MM.1S (cell line): ENCODE measurements around the gene PTH1R.
A peak's percentile ranks its signal among the peaks of the same experiment; 100 is the strongest.

Experiments used
- DNase-seq: peaks from one replicate; pipeline ENCODE4 v3.0.0-alpha.2; 2015
- H2AFZ ChIP-seq: fragments of 300-600 bp; sonication (generic); 2 replicates; pipeline ENCODE4 v1.6.0; 2016; ENCODE audit warnings: antibody characterized with exemption, low read length
- H3F3A ChIP-seq: fragments of 300-600 bp; sonication (generic); 2 replicates; pipeline ENCODE4 v1.6.1; 2016; ENCODE audit warnings: mild to moderate bottlenecking, antibody characterized with exemption, low read length, moderate library complexity, mixed read lengths; ENCODE audit not compliant: insufficient read depth
- H3K27ac ChIP-seq: fragments of 300-600 bp; sonication (generic); 2 replicates; pipeline ENCODE4 v1.5.1; 2016; ENCODE audit warnings: mild to moderate bottlenecking, low read length
- H3K27me3 ChIP-seq: fragments of 300-600 bp; sonication (generic); replicated peaks from 2 replicates; pipeline ENCODE4 v1.6.0; 2016; ENCODE audit warnings: low read length; ENCODE audit not compliant: insufficient read depth
- H3K36me3 ChIP-seq: fragments of 300-600 bp; sonication (generic); replicated peaks from 2 replicates; pipeline ENCODE4 v1.6.1; 2016; ENCODE audit warnings: mild to moderate bottlenecking, low read length, mixed read lengths; ENCODE audit not compliant: insufficient read depth
- H3K4me1 ChIP-seq: fragments of 300-600 bp; sonication (generic); 2 replicates; pipeline ENCODE4 v1.6.1; 2016; ENCODE audit warnings: low read length, mixed read lengths
- H3K4me2 ChIP-seq: fragments of 300-600 bp; sonication (generic); 2 replicates; pipeline ENCODE4 v1.6.0; 2016; ENCODE audit warnings: low read depth, low read length
- H3K4me3 ChIP-seq: fragments of 300-600 bp; sonication (generic); 2 replicates; pipeline ENCODE4 v1.5.1; 2016; ENCODE audit warnings: low read length, mixed read lengths
- H3K79me2 ChIP-seq: fragments of 300-600 bp; sonication (generic); 2 replicates; pipeline ENCODE4 v1.6.1; 2016; ENCODE audit warnings: mixed run types, low read length, mixed read lengths
- H3K9ac ChIP-seq: fragments of 300-600 bp; sonication (generic); 2 replicates; pipeline ENCODE4 v1.6.1; 2016; ENCODE audit warnings: low read length, mixed read lengths
- H3K9me2 ChIP-seq: fragments of 300-600 bp; sonication (generic); replicated peaks from 2 replicates; pipeline ENCODE4 v1.6.1; 2016; ENCODE audit warnings: mild to moderate bottlenecking, low read length, mixed read lengths; ENCODE audit not compliant: insufficient read depth
- H3K9me3 ChIP-seq: fragments of 300-600 bp; sonication (generic); replicated peaks from 2 replicates; pipeline ENCODE4 v1.6.1; 2016; ENCODE audit warnings: mild to moderate bottlenecking, low read length, mixed read lengths; ENCODE audit not compliant: insufficient read depth
- H4K20me1 ChIP-seq: fragments of 300-600 bp; sonication (generic); 2 replicates; pipeline ENCODE4 v1.6.1; 2016; ENCODE audit warnings: mild to moderate bottlenecking, low read length, moderate library complexity, mixed read lengths; ENCODE audit not compliant: insufficient read depth
- CTCF ChIP-seq: fragments of 300-600 bp; sonication (generic); IDR thresholded peaks from 2 replicates; pipeline ENCODE4 v1.5.1; 2016; ENCODE audit warnings: antibody characterized with exemption, low read length, mixed read lengths
- EZH2 ChIP-seq: fragments of 300-600 bp; sonication (generic); optimal IDR thresholded peaks from 2 replicates; pipeline ENCODE3; 2017; ENCODE audit warnings: low read depth, mild to moderate bottlenecking, antibody characterized with exemption, low read length, mixed read lengths
- EZH2phosphoT487 ChIP-seq: fragments of 300-600 bp; sonication (generic); IDR thresholded peaks from 2 replicates; pipeline ENCODE4 v1.6.1; 2018; ENCODE audit warnings: antibody characterized with exemption, low read length

Gene PTH1R

GRCh38 chr3:46881596-46882376, 4.3 kb downstream of the PTH1R start:
- H3K4me2 ChIP-seq = no peak overlapping the region
- peak; percentile 77 for TF ChIP-seq EZH2
- no peak for TF ChIP-seq CTCF
- H3F3A ChIP-seq = no peaks in the 10 kb centered on the region
- H3K4me3 ChIP-seq = no peak overlapping the region
- no peak overlapping the region for H2AFZ ChIP-seq
- no peak for DNase-seq
- no peak overlapping the region for H3K27ac ChIP-seq
- H3K4me1 ChIP-seq = no peaks in the 10 kb centered on the region
- no peaks in the 10 kb centered on the region for H3K79me2 ChIP-seq
- no peaks in the 10 kb centered on the region for H3K9me2 ChIP-seq
- H3K36me3 ChIP-seq = no peaks in the 10 kb centered on the region
- H3K9ac ChIP-seq = no peak overlapping the region
- no peaks in the 10 kb centered on the region for H3K9me3 ChIP-seq
- peaks cover 45% of the 10 kb centered on the region for H3K27me3 ChIP-seq
- H4K20me1 ChIP-seq = no peaks in the 10 kb centered on the region

- no peak for DNase-seq
- Histone ChIP-seq H3K9ac (no peak overlapping the region), H3K79me2 (no peaks in the 10 kb centered on the region), H3K36me3 (no peaks in the 10 kb centered on the region), H3K4me2 (peak overlapping the region; percentile 70), H3K27ac (no peak overlapping the region), H3K9me2 (no peaks in the 10 kb centered on the region), H3K27me3 (peaks cover 53% of the 10 kb centered on the region), H3F3A (no peaks in the 10 kb centered on the region), H2AFZ (no peak overlapping the region), H3K4me3 (peak overlapping the region; percentile 41), H4K20me1 (no peaks in the 10 kb centered on the region), H3K9me3 (no peaks in the 10 kb centered on the region), H3K4me1 (no peaks in the 10 kb centered on the region)
- TF ChIP-seq EZH2 (peak; percentile 94), EZH2phosphoT487 (no peak; the same call in 1 of the 2 replicates)
These were observed 5.0 kb downstream of the PTH1R start for GRCh38 chr3:46882377-46883053.

- H3K9me2 ChIP-seq = no peaks in the 10 kb centered on the region
- no peaks in the 10 kb centered on the region for H3K79me2 ChIP-seq
- H3K27me3 ChIP-seq = peaks cover 60% of the 10 kb centered on the region
- no peak overlapping the region for H3K9ac ChIP-seq
- H3K4me2 ChIP-seq = peak overlapping the region; percentile 70
- no peaks in the 10 kb centered on the region for H4K20me1 ChIP-seq
- no peak overlapping the region for H2AFZ ChIP-seq
- H3K9me3 ChIP-seq = no peaks in the 10 kb centered on the region
- no peaks in the 10 kb centered on the region for H3K36me3 ChIP-seq
- TF ChIP-seq EZH2 = no peak
- no peaks in the 10 kb centered on the region for H3F3A ChIP-seq
- H3K4me1 ChIP-seq = no peaks in the 10 kb centered on the region
- peak; percentile 11 for DNase-seq
- no peak overlapping the region for H3K27ac ChIP-seq
- peak overlapping the region; percentile 41; the same call in 1 of the 2 replicates for H3K4me3 ChIP-seq
These were observed 5.7 kb downstream of the PTH1R start for GRCh38 chr3:46883054-46883829.

DNA sequence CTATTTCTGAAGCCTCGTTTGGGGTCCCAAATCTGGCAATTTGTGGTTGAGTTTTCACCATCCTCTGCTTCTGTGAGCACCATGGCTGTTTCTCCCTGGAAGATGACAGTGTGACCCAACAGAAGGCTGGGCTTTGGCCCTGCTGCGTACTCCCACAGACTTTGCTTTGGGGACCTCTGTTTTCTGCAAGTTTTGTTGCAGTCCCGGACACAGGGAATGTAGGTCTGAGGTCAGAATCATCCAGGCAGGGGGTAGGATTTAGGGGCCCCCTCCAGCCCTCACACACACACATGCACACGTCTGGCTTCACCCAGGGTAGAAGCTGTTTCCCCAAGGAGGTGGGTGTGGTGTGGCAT, 6.3 kb downstream of the PTH1R start:
- Histone ChIP-seq H4K20me1 (no peaks in the 10 kb centered on the region), H3K4me1 (no peaks in the 10 kb centered on the region), H3K27me3 (peaks cover 66% of the 10 kb centered on the region), H3F3A (no peaks in the 10 kb centered on the region), H3K9me2 (no peaks in the 10 kb centered on the region), H3K9ac (no peak overlapping the region), H3K4me2 (no peak overlapping the region; the same call in 1 of the 2 replicates), H3K27ac (no peak overlapping the region), H3K4me3 (no peak overlapping the region), H2AFZ (no peak overlapping the region), H3K79me2 (no peaks in the 10 kb centered on the region), H3K36me3 (no peaks in the 10 kb centered on the region), H3K9me3 (no peaks in the 10 kb centered on the region)
- DNase-seq = no peak
- TF ChIP-seq CTCF (no peak), EZH2 (peak; percentile 36), EZH2phosphoT487 (no peak)
